Keratinocyte (primary cell): Measurements from ENCODE around the gene CTNNA3.

Source experiments
- EZH2 ChIP-seq: IDR thresholded peaks from one replicate; pipeline ENCODE4 v1.6.1; 2012; ENCODE audit warnings: inconsistent platforms, mild to moderate bottlenecking, low read length, moderate library complexity
- TF ChIP-seq, protein P1 (sequence below), 3 experiments: IDR thresholded peaks in 1 of 3; conservative IDR thresholded peaks in 1 of 3; optimal IDR thresholded peaks in 1 of 3; 2 replicates in 2 of 3; 3 replicates in 1 of 3; pipeline versions ENCODE3 to v1.5.1; 2011; ENCODE audit warnings: low read length in 3 of 3, mild to moderate bottlenecking in 3 of 3, moderate library complexity in 2 of 3, control low read depth in 1 of 3, inconsistent platforms in 1 of 3; ENCODE audit not compliant: insufficient read depth in 2 of 3; ENCODE audit errors: extremely low read depth in 1 of 3

DNA sequence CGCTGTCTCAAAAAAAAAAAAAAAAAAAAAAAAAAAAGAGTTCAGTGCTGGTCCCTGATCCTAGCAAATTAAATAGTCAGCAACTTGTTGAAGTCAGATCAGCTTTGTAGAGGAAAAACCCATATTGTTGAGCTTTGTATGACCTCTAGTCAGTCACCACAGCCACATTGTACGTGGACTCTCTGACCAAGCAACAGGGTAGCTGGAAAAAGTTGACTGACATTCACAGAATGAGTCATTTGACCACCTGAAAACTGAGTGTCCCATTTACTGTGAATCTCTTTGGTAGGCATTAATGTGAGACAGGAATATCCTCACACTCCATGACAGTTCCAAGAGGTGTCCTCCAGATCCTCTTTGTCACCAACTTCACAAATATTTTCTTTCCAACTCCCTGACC, 399.1 kb downstream of the CTNNA3 start:
- no peak for TF ChIP-seq EZH2
- TF ChIP-seq, protein P1, sequence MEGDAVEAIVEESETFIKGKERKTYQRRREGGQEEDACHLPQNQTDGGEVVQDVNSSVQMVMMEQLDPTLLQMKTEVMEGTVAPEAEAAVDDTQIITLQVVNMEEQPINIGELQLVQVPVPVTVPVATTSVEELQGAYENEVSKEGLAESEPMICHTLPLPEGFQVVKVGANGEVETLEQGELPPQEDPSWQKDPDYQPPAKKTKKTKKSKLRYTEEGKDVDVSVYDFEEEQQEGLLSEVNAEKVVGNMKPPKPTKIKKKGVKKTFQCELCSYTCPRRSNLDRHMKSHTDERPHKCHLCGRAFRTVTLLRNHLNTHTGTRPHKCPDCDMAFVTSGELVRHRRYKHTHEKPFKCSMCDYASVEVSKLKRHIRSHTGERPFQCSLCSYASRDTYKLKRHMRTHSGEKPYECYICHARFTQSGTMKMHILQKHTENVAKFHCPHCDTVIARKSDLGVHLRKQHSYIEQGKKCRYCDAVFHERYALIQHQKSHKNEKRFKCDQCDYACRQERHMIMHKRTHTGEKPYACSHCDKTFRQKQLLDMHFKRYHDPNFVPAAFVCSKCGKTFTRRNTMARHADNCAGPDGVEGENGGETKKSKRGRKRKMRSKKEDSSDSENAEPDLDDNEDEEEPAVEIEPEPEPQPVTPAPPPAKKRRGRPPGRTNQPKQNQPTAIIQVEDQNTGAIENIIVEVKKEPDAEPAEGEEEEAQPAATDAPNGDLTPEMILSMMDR (optimal IDR thresholded peaks at IDR 0.05 in 1 of 3, IDR thresholded peaks at IDR 0.05 in 1 of 3, conservative IDR thresholded peaks at IDR 0.05 in 1 of 3; ENCODE audit: extremely low read depth in 1 of 3, insufficient read depth in 2 of 3, low read length in 3 of 3), result no peak
